Astrocyte of the spinal cord (primary cell): ENCODE measurements around the gene ABHD5.

Source experiments
- DNase-seq: peaks from one replicate; pipeline ENCODE4 v3.0.0; 2011; ENCODE audit warnings: low read depth, low spot score
- H3K4me3 ChIP-seq: 2 replicates; pipeline ENCODE4 v1.5.1; 2011; ENCODE audit warnings: low read depth, mild to moderate bottlenecking, low read length, moderate library complexity
- CTCF ChIP-seq: IDR thresholded peaks from 2 replicates; pipeline ENCODE4 v1.5.1; 2012; ENCODE audit warnings: low read depth, mild to moderate bottlenecking, low read length, inconsistent platforms
- in situ Hi-C: cut with HindIII; loops from 2 replicates; pipeline ENCODE4 v1.10.0; 2017; ENCODE audit warnings: low sequenced_read_pairs

Gene ABHD5

GRCh38 chr3:43742920-43743319 is 52.2 kb downstream of the ABHD5 start:
- no peak overlapping the region for H3K4me3 ChIP-seq
- in situ Hi-C loops = no loop called here
- no peak for DNase-seq
- TF ChIP-seq CTCF = peak; percentile 22

DNA sequence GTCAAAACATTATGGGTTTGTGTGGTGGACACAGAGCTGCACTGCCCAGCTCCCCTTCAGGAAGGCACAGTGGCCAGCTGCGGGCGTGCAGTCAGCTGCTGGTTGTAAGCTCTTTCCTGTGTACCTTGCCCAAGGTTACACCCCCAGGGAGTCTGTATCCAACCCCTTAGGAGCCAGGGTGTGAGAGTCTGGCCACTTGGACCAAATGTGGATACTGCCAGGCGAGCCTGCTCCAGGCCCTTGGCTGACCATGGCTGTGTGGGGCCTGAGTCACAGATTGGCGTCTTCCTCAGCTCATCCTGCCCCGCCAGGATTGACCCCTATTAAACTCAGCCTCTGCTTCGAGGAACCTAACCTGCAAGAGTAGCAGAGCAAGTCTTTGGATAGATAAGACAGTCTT is 56.9 kb downstream of the ABHD5 start:
- no peak for TF ChIP-seq CTCF
- in situ Hi-C loops = no loop called here
- no peak overlapping the region for H3K4me3 ChIP-seq
- no peak for DNase-seq

DNA sequence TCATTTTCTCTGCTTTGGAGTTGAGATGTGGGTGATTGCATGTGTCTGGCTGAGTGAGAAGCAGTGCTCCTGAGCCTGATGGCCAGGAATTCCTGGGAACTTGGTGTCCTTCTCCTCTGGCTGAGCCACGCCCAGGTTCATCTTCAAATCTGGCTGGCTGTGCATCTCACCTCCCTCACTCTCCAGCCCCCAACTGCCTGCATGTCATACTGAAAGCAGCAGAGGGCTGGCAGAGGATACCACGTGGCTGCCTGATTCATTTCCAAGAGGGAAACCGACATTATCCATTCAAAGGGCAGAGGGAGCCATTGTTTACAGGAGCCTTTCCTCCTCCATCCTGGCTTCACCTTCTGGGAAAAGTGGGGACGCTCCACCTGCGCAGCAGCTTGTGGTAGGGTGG is 57.4 kb downstream of the ABHD5 start:
- H3K4me3 ChIP-seq = no peak overlapping the region
- in situ Hi-C loops = no loop called here
- TF ChIP-seq CTCF = no peak
- DNase-seq = peak; percentile 38

GRCh38 chr3:43748645-43749044 is 57.9 kb downstream of the ABHD5 start:
- H3K4me3 ChIP-seq = no peak overlapping the region
- DNase-seq = no peak
- in situ Hi-C loops = no loop called here
- no peak for TF ChIP-seq CTCF

- DNase-seq = no peak
- in situ Hi-C loops = no loop called here
- no peak for TF ChIP-seq CTCF
- no peak overlapping the region for H3K4me3 ChIP-seq
These were observed 62.2 kb downstream of the ABHD5 start for GRCh38 chr3:43752905-43753304.

- DNase-seq = peak; percentile 39
- no peak overlapping the region for H3K4me3 ChIP-seq
- in situ Hi-C loops = no loop called here
- no peak for TF ChIP-seq CTCF
These were observed 63.3 kb downstream of the ABHD5 start for GRCh38 chr3:43753741-43754715.
